Body of pancreas (tissue), 4 donors: ENCODE results near the gene GAREM1.

Experiments
- CTCF ChIP-seq, 7 experiments: fragments of 450-650 bp in 4 of 7; fragments of 200-600 bp in 3 of 7; sonication (generic) in 3 of 7; IDR thresholded peaks; one replicate each; pipeline ENCODE4 v1.5.1; 2016 to 2019; ENCODE audit warnings: antibody characterized with exemption in 7 of 7
- POLR2A ChIP-seq, 3 donors: fragments of 450-650 bp; IDR thresholded peaks; one replicate each; pipeline ENCODE4 v1.6.1; 2016; ENCODE audit warnings: antibody characterized with exemption in 3 of 3, mild to moderate bottlenecking in 2 of 3

- TF ChIP-seq POLR2A (IDR thresholded peaks at IDR 0.05) (no peak), CTCF (IDR thresholded peaks at IDR 0.05) (no peak)
Observed at GRCh38 chr18:32326450-32327308, 144.0 kb downstream of the GAREM1 start.
